WTC11 (cell line): ENCODE measurements around the gene PTPRT. TPM values are rescaled to one million over a fixed set of nuclear protein-coding genes. Genes with fewer than 3 reads are reported as not detected.

Source experiments
- ATAC-seq: fragments of 200-7000 bp; cut with Tn5 transposase; 2 replicates; pipeline ENCODE4 v1.10.0; 2021; ENCODE audit warnings: mild to moderate bottlenecking, moderate library complexity
- CTCF ChIA-PET: fragments of 300-600 bp; sonication (Branson Sonifier 250); formaldehyde crosslinking; loops from one replicate; lab custom pipeline; 2021; ENCODE audit warnings: antibody characterized with exemption; lab: Charles Lee
- POLR2A ChIA-PET: fragments of 350-600 bp; sonication (Branson Sonifier 250); formaldehyde crosslinking; loops from one replicate; lab custom pipeline; 2021; ENCODE audit warnings: antibody characterized with exemption; lab: Charles Lee
- DNase-seq: peaks from one replicate; pipeline ENCODE4 v3.0.0; 2021; ENCODE audit warnings: low spot score
- H3K27ac Mint-ChIP-seq: 2 replicates; pipeline ENCODE4 v1.8.0; 2021; ENCODE audit warnings: mixed read lengths
- H3K27me3 Mint-ChIP-seq: 2 replicates; pipeline ENCODE4 v1.8.0; 2021; ENCODE audit warnings: low read depth, mild to moderate bottlenecking, moderate library complexity, mixed read lengths
- H3K36me3 Mint-ChIP-seq: 2 replicates; pipeline ENCODE4 v1.8.0; 2021; ENCODE audit warnings: mixed read lengths
- H3K4me1 Mint-ChIP-seq: 2 replicates; pipeline ENCODE4 v1.8.0; 2022; ENCODE audit warnings: mixed read lengths
- H3K4me3 Mint-ChIP-seq: 2 replicates; pipeline ENCODE4 v1.8.0; 2021; ENCODE audit warnings: mild to moderate bottlenecking, moderate library complexity, mixed read lengths
- H3K9me3 Mint-ChIP-seq: 2 replicates; pipeline ENCODE4 v1.8.0; 2021; ENCODE audit warnings: mixed read lengths
- ELF4 ChIP-seq: sonication (generic); formaldehyde crosslinking; IDR thresholded peaks from 2 replicates; pipeline ENCODE4 v1.8.1; 2022; ENCODE audit warnings: low read depth, mild to moderate bottlenecking, moderate library complexity, missing genetic modification reagents
- IRF2 ChIP-seq: sonication (generic); formaldehyde crosslinking; IDR thresholded peaks from 2 replicates; pipeline ENCODE4 v1.8.0; 2022; ENCODE audit warnings: low read depth, missing genetic modification reagents, borderline replicate concordance
- KAT7 ChIP-seq: sonication (generic); formaldehyde crosslinking; IDR thresholded peaks from 2 replicates; pipeline ENCODE4 v1.8.1; 2023; ENCODE audit warnings: missing genetic modification reagents, mild to moderate bottlenecking, borderline replicate concordance
- MYBL2 ChIP-seq: sonication (generic); formaldehyde crosslinking; IDR thresholded peaks from 2 replicates; pipeline ENCODE4 v1.8.1; 2023; ENCODE audit warnings: mild to moderate bottlenecking, moderate library complexity, missing genetic modification reagents
- PRRX2 ChIP-seq: fragments of 250-450 bp; sonication (Bioruptor Pico); IDR thresholded peaks from 2 replicates; pipeline ENCODE4 v1.8.0; 2021; ENCODE audit warnings: mild to moderate bottlenecking
- RELA ChIP-seq: sonication (generic); formaldehyde crosslinking; IDR thresholded peaks from 2 replicates; pipeline ENCODE4 v1.8.1; 2022; ENCODE audit warnings: missing genetic modification reagents, mild to moderate bottlenecking, borderline replicate concordance
- total RNA-seq: library from RNA; stranded (reverse); gene quantifications from 3 replicates; pipeline ENCODE4 v1.2.3, GENCODE V29; 2021
- TF ChIP-seq, protein P1 (sequence below): sonication (generic); formaldehyde crosslinking; IDR thresholded peaks from 2 replicates; pipeline ENCODE4 v1.8.1; 2023; ENCODE audit warnings: mild to moderate bottlenecking, missing genetic modification reagents
- TF ChIP-seq, protein P2 (sequence below): sonication (generic); formaldehyde crosslinking; IDR thresholded peaks from 2 replicates; pipeline ENCODE4 v1.8.0; 2022; ENCODE audit warnings: mild to moderate bottlenecking, missing genetic modification reagents
- TF ChIP-seq, protein P3 (sequence below): fragments of 250-450 bp; sonication (Bioruptor Pico); IDR thresholded peaks from 2 replicates; pipeline ENCODE4 v2.1.2; 2022; ENCODE audit warnings: mild to moderate bottlenecking, moderate library complexity
- TF ChIP-seq, protein P4 (sequence below): fragments of 250-450 bp; sonication (Bioruptor Pico); IDR thresholded peaks from 2 replicates; pipeline ENCODE4 v1.9.0; 2021; ENCODE audit warnings: moderate library complexity, mild to moderate bottlenecking, inconsistent platforms, borderline replicate concordance
- TF ChIP-seq, protein P5 (sequence below): sonication (generic); formaldehyde crosslinking; IDR thresholded peaks from 2 replicates; pipeline ENCODE4 v1.8.0; 2023; ENCODE audit warnings: missing genetic modification reagents
- TF ChIP-seq, protein P6 (sequence below): sonication (generic); formaldehyde crosslinking; IDR thresholded peaks from 2 replicates; pipeline ENCODE4 v1.8.1; 2023; ENCODE audit warnings: mild to moderate bottlenecking, missing genetic modification reagents
- TF ChIP-seq, protein P7 (sequence below): sonication (generic); formaldehyde crosslinking; IDR thresholded peaks from 2 replicates; pipeline ENCODE4 v1.8.0; 2023; ENCODE audit warnings: missing genetic modification reagents, mild to moderate bottlenecking, borderline replicate concordance
- TF ChIP-seq, protein P8 (sequence below): fragments of 250-450 bp; sonication (Bioruptor Pico); IDR thresholded peaks from 2 replicates; pipeline ENCODE4 v1.9.0; 2021; ENCODE audit warnings: mild to moderate bottlenecking, borderline replicate concordance

Gene PTPRT
- total RNA-seq, 1 experiment from 2014 or later, result 1.1 TPM

DNA sequence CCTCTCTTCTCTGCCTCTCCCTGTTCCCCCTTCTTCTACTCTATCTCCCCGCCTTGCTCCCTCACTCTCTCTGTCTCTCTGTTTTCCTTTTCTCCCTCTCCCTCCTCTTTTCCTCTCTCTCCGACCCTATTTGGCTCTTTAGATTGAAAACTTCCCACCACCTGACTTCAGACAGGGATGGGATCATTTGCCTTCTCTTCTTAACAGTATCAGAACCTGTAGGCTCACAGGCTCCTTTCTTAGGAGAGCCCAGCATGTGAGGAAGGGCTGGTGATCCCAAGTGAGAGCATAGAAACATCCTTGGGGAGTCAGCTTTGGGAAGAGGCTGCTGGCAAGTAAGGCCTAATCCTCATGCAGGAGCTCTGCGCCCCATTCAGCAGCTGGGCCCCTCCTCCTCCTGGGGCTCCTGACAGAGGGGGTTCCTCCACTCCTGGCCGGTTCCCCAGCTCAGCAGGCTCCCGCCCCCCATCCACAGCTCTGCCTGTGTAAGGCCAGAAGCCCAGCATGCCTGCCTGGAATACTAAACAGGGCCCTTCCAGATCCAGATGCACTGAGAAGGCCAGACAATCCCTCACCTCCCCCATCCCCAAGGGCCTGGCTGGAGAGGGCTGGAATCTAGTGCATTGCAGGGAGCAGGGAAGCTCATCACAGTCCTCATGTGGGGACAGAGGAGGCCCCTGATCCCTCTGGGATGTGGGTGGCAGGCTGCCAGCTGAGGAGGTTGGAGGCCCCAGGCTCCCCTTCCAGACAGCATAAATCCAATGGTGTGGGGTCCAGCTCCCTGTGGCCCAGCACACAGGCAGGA, 93.4 kb downstream of the PTPRT start:
- peaks cover 6% of the 10 kb centered on the region; the same call in 1 of the 2 replicates for H3K36me3 Mint-ChIP-seq
- TF ChIP-seq ELF4, result no peak
- TF ChIP-seq, protein P1, sequence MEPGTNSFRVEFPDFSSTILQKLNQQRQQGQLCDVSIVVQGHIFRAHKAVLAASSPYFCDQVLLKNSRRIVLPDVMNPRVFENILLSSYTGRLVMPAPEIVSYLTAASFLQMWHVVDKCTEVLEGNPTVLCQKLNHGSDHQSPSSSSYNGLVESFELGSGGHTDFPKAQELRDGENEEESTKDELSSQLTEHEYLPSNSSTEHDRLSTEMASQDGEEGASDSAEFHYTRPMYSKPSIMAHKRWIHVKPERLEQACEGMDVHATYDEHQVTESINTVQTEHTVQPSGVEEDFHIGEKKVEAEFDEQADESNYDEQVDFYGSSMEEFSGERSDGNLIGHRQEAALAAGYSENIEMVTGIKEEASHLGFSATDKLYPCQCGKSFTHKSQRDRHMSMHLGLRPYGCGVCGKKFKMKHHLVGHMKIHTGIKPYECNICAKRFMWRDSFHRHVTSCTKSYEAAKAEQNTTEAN (CRISPR knock-in tag), result no peak
- TF ChIP-seq, protein P2, sequence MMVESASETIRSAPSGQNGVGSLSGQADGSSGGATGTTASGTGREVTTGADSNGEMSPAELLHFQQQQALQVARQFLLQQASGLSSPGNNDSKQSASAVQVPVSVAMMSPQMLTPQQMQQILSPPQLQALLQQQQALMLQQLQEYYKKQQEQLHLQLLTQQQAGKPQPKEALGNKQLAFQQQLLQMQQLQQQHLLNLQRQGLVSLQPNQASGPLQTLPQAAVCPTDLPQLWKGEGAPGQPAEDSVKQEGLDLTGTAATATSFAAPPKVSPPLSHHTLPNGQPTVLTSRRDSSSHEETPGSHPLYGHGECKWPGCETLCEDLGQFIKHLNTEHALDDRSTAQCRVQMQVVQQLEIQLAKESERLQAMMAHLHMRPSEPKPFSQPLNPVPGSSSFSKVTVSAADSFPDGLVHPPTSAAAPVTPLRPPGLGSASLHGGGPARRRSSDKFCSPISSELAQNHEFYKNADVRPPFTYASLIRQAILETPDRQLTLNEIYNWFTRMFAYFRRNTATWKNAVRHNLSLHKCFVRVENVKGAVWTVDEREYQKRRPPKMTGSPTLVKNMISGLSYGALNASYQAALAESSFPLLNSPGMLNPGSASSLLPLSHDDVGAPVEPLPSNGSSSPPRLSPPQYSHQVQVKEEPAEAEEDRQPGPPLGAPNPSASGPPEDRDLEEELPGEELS (CRISPR knock-in tag), result no peak
- no peak for TF ChIP-seq IRF2
- TF ChIP-seq, protein P3, sequence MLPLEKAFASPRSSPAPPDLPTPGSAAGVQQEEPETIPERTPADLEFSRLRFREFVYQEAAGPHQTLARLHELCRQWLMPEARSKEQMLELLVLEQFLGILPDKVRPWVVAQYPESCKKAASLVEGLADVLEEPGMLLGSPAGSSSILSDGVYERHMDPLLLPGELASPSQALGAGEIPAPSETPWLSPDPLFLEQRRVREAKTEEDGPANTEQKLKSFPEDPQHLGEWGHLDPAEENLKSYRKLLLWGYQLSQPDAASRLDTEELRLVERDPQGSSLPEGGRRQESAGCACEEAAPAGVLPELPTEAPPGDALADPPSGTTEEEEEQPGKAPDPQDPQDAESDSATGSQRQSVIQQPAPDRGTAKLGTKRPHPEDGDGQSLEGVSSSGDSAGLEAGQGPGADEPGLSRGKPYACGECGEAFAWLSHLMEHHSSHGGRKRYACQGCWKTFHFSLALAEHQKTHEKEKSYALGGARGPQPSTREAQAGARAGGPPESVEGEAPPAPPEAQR, result no peak
- TF ChIP-seq, protein P4, sequence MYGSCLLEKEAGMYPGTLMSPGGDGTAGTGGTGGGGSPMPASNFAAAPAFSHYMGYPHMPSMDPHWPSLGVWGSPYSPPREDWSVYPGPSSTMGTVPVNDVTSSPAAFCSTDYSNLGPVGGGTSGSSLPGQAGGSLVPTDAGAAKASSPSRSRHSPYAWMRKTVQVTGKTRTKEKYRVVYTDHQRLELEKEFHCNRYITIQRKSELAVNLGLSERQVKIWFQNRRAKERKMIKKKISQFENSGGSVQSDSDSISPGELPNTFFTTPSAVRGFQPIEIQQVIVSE (CRISPR knock-in tag), result no peak
- TF ChIP-seq, protein P5, sequence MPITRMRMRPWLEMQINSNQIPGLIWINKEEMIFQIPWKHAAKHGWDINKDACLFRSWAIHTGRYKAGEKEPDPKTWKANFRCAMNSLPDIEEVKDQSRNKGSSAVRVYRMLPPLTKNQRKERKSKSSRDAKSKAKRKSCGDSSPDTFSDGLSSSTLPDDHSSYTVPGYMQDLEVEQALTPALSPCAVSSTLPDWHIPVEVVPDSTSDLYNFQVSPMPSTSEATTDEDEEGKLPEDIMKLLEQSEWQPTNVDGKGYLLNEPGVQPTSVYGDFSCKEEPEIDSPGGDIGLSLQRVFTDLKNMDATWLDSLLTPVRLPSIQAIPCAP (CRISPR knock-in tag), result no peak
- no peak for TF ChIP-seq MYBL2
- TF ChIP-seq RELA (CRISPR knock-in tag), result no peak
- TF ChIP-seq KAT7 (CRISPR knock-in tag), result no peak
- TF ChIP-seq, protein P6, sequence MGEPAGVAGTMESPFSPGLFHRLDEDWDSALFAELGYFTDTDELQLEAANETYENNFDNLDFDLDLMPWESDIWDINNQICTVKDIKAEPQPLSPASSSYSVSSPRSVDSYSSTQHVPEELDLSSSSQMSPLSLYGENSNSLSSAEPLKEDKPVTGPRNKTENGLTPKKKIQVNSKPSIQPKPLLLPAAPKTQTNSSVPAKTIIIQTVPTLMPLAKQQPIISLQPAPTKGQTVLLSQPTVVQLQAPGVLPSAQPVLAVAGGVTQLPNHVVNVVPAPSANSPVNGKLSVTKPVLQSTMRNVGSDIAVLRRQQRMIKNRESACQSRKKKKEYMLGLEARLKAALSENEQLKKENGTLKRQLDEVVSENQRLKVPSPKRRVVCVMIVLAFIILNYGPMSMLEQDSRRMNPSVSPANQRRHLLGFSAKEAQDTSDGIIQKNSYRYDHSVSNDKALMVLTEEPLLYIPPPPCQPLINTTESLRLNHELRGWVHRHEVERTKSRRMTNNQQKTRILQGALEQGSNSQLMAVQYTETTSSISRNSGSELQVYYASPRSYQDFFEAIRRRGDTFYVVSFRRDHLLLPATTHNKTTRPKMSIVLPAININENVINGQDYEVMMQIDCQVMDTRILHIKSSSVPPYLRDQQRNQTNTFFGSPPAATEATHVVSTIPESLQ (CRISPR knock-in tag), result no peak
- TF ChIP-seq, protein P7, sequence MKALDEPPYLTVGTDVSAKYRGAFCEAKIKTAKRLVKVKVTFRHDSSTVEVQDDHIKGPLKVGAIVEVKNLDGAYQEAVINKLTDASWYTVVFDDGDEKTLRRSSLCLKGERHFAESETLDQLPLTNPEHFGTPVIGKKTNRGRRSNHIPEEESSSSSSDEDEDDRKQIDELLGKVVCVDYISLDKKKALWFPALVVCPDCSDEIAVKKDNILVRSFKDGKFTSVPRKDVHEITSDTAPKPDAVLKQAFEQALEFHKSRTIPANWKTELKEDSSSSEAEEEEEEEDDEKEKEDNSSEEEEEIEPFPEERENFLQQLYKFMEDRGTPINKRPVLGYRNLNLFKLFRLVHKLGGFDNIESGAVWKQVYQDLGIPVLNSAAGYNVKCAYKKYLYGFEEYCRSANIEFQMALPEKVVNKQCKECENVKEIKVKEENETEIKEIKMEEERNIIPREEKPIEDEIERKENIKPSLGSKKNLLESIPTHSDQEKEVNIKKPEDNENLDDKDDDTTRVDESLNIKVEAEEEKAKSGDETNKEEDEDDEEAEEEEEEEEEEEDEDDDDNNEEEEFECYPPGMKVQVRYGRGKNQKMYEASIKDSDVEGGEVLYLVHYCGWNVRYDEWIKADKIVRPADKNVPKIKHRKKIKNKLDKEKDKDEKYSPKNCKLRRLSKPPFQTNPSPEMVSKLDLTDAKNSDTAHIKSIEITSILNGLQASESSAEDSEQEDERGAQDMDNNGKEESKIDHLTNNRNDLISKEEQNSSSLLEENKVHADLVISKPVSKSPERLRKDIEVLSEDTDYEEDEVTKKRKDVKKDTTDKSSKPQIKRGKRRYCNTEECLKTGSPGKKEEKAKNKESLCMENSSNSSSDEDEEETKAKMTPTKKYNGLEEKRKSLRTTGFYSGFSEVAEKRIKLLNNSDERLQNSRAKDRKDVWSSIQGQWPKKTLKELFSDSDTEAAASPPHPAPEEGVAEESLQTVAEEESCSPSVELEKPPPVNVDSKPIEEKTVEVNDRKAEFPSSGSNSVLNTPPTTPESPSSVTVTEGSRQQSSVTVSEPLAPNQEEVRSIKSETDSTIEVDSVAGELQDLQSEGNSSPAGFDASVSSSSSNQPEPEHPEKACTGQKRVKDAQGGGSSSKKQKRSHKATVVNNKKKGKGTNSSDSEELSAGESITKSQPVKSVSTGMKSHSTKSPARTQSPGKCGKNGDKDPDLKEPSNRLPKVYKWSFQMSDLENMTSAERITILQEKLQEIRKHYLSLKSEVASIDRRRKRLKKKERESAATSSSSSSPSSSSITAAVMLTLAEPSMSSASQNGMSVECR (CRISPR knock-in tag), result no peak
- TF ChIP-seq, protein P8, sequence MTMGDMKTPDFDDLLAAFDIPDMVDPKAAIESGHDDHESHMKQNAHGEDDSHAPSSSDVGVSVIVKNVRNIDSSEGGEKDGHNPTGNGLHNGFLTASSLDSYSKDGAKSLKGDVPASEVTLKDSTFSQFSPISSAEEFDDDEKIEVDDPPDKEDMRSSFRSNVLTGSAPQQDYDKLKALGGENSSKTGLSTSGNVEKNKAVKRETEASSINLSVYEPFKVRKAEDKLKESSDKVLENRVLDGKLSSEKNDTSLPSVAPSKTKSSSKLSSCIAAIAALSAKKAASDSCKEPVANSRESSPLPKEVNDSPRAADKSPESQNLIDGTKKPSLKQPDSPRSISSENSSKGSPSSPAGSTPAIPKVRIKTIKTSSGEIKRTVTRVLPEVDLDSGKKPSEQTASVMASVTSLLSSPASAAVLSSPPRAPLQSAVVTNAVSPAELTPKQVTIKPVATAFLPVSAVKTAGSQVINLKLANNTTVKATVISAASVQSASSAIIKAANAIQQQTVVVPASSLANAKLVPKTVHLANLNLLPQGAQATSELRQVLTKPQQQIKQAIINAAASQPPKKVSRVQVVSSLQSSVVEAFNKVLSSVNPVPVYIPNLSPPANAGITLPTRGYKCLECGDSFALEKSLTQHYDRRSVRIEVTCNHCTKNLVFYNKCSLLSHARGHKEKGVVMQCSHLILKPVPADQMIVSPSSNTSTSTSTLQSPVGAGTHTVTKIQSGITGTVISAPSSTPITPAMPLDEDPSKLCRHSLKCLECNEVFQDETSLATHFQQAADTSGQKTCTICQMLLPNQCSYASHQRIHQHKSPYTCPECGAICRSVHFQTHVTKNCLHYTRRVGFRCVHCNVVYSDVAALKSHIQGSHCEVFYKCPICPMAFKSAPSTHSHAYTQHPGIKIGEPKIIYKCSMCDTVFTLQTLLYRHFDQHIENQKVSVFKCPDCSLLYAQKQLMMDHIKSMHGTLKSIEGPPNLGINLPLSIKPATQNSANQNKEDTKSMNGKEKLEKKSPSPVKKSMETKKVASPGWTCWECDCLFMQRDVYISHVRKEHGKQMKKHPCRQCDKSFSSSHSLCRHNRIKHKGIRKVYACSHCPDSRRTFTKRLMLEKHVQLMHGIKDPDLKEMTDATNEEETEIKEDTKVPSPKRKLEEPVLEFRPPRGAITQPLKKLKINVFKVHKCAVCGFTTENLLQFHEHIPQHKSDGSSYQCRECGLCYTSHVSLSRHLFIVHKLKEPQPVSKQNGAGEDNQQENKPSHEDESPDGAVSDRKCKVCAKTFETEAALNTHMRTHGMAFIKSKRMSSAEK (CRISPR knock-in tag), result no peak
- no peak for TF ChIP-seq PRRX2 (CRISPR knock-in tag)
- ATAC-seq (peak; percentile 62), DNase-seq (peak; percentile 13)
- H3K4me3 Mint-ChIP-seq, result no peak overlapping the region
- peaks cover 22% of the 10 kb centered on the region for H3K9me3 Mint-ChIP-seq
- H3K4me1 Mint-ChIP-seq, result peaks cover 10% of the 10 kb centered on the region
- no peak overlapping the region for H3K27ac Mint-ChIP-seq
- CTCF ChIA-PET, result no interaction called here
- POLR2A ChIA-PET, result no interaction called here
- H3K27me3 Mint-ChIP-seq, result no peaks in the 10 kb centered on the region
